Activated CD4-positive, alpha-beta memory T cell treated with anti-CD3 and anti-CD28 coated beads for 36 hours (primary cell): ENCODE measurements around the gene WDR35. TPM values are rescaled to one million over a fixed set of nuclear protein-coding genes. Genes with fewer than 3 reads are reported as not detected.

Source experiments
- CTCF ChIA-PET: fragments of 350-600 bp; sonication (Branson Sonifier 250); formaldehyde crosslinking; loops from one replicate; lab custom pipeline; 2021; ENCODE audit warnings: antibody characterized with exemption, inconsistent platforms; lab: Charles Lee
- POLR2A ChIA-PET: fragments of 350-600 bp; sonication (Branson Sonifier 250); formaldehyde crosslinking; loops from one replicate; lab custom pipeline; 2021; ENCODE audit warnings: antibody characterized with exemption; lab: Charles Lee
- DNase-seq: peaks from one replicate; pipeline ENCODE4 v3.0.0-alpha.2; 2020
- H3K27ac Mint-ChIP-seq: one replicate; pipeline ENCODE4 v1.8.0; 2021; ENCODE audit warnings: mixed read lengths
- H3K27me3 Mint-ChIP-seq: one replicate; pipeline ENCODE4 v1.8.0; 2021; ENCODE audit warnings: mixed read lengths
- H3K36me3 Mint-ChIP-seq: one replicate; pipeline ENCODE4 v1.8.0; 2021; ENCODE audit warnings: mixed read lengths
- H3K4me1 Mint-ChIP-seq: one replicate; pipeline ENCODE4 v1.8.0; 2021; ENCODE audit warnings: low read depth, mixed read lengths
- H3K4me3 Mint-ChIP-seq: one replicate; pipeline ENCODE4 v1.8.0; 2021; ENCODE audit warnings: mild to moderate bottlenecking, mixed read lengths
- H3K9me3 Mint-ChIP-seq: one replicate; pipeline ENCODE4 v1.8.0; 2021; ENCODE audit warnings: mixed read lengths
- intact Hi-C: fragments of 100-400 bp; cut with micrococcal nuclease; formaldehyde crosslinking; loops from one replicate; pipeline ENCODE4 v1.15.1; 2023
- total RNA-seq, 2 experiments: library from RNA; stranded (reverse); gene quantifications; one replicate each; pipeline ENCODE4 v1.2.3, GENCODE V29; 2021

The WDR35 gene
- total RNA-seq, 2 experiments from 2014 or later: 6.0 to 7.1 TPM

- no peak overlapping the region for H3K4me3 Mint-ChIP-seq
- no peak for DNase-seq
- POLR2A ChIA-PET: no interaction called here
- H3K4me1 Mint-ChIP-seq: no peaks in the 10 kb centered on the region
- intact Hi-C loops: no loop called here
- no peaks in the 10 kb centered on the region for H3K9me3 Mint-ChIP-seq
- no peaks in the 10 kb centered on the region for H3K36me3 Mint-ChIP-seq
- CTCF ChIA-PET: interaction anchor here (1.1 kb wide), 1 partner anchor 10 kb away, joined by 4 read pairs; no protein-coding TSS in a partner anchor
- peaks cover 15% of the 10 kb centered on the region for H3K27me3 Mint-ChIP-seq
- no peak overlapping the region for H3K27ac Mint-ChIP-seq
Measured at GRCh38 chr2:20005891-20006470, 16.1 kb upstream of the WDR35 start.

- H3K4me3 Mint-ChIP-seq: no peak overlapping the region
- no peaks in the 10 kb centered on the region for H3K36me3 Mint-ChIP-seq
- no peaks in the 10 kb centered on the region for H3K9me3 Mint-ChIP-seq
- no peaks in the 10 kb centered on the region for H3K4me1 Mint-ChIP-seq
- DNase-seq: no peak
- H3K27me3 Mint-ChIP-seq: peaks cover 11% of the 10 kb centered on the region
- ChIA-PET CTCF (interaction anchor here (1.1 kb wide), 1 partner anchor 11 kb away, joined by 4 read pairs; no protein-coding TSS in a partner anchor), POLR2A (no interaction called here)
- no peak overlapping the region for H3K27ac Mint-ChIP-seq
- intact Hi-C loops: no loop called here
Measured at GRCh38 chr2:20005067-20005627, 15.2 kb upstream of the WDR35 start.

GRCh38 chr2:20001361-20001863, 11.5 kb upstream of the WDR35 start:
- Mint-ChIP-seq H3K4me3 (no peak overlapping the region), H3K9me3 (no peaks in the 10 kb centered on the region), H3K27me3 (peaks cover 8% of the 10 kb centered on the region), H3K4me1 (no peaks in the 10 kb centered on the region), H3K36me3 (no peaks in the 10 kb centered on the region), H3K27ac (no peak overlapping the region)
- intact Hi-C loops: no loop called here
- ChIA-PET CTCF (interaction anchor here (1.7 kb wide), 1 partner anchor 13 kb away, joined by 10 read pairs; no protein-coding TSS in a partner anchor), POLR2A (no interaction called here)
- DNase-seq: no peak

- Mint-ChIP-seq H3K4me1 (peaks cover 14% of the 10 kb centered on the region), H3K36me3 (no peaks in the 10 kb centered on the region), H3K4me3 (no peak overlapping the region), H3K27me3 (peaks cover 11% of the 10 kb centered on the region), H3K27ac (no peak overlapping the region), H3K9me3 (no peaks in the 10 kb centered on the region)
- intact Hi-C loops: no loop called here
- DNase-seq: no peak
- ChIA-PET POLR2A (interaction anchor here (0.5 kb wide), 1 partner anchor 9 kb away, joined by 3 read pairs; no protein-coding TSS in a partner anchor), CTCF (interaction anchor here (1.1 kb wide), 1 partner anchor 22 kb away, joined by 5 read pairs; no protein-coding TSS in a partner anchor)
Measured at GRCh38 chr2:19993731-19994130, 3.8 kb upstream of the WDR35 start.

- ChIA-PET CTCF (interaction anchor here (1.2 kb wide), 1 partner anchor 23 kb away, joined by 3 read pairs; no protein-coding TSS in a partner anchor), POLR2A (no interaction called here)
- H3K36me3 Mint-ChIP-seq: peaks cover 2% of the 10 kb centered on the region
- intact Hi-C loops: no loop called here
- DNase-seq: no peak
- peaks cover 23% of the 10 kb centered on the region for H3K4me1 Mint-ChIP-seq
- H3K9me3 Mint-ChIP-seq: no peaks in the 10 kb centered on the region
- H3K27me3 Mint-ChIP-seq: peaks cover 9% of the 10 kb centered on the region
- H3K4me3 Mint-ChIP-seq: no peak overlapping the region
- no peak overlapping the region for H3K27ac Mint-ChIP-seq
Measured at GRCh38 chr2:19991895-19992294, 2.0 kb upstream of the WDR35 start.

- peaks cover 23% of the 10 kb centered on the region for H3K4me1 Mint-ChIP-seq
- peaks cover 8% of the 10 kb centered on the region for H3K36me3 Mint-ChIP-seq
- H3K27ac Mint-ChIP-seq: peak overlapping the region; percentile 60
- CTCF ChIA-PET: interaction anchor here (1.1 to 1.9 kb wide), 2 partner anchors 25 to 301 kb away, joined by 3 to 8 read pairs; no protein-coding TSS in a partner anchor
- POLR2A ChIA-PET: interaction anchor here (1.2 kb wide), 2 partner anchors 21 to 61 kb away, joined by 5 read pairs; partner anchors contain the start of gene LAPTM4A
- DNase-seq: no peak
- no peaks in the 10 kb centered on the region for H3K9me3 Mint-ChIP-seq
- H3K27me3 Mint-ChIP-seq: peaks cover 9% of the 10 kb centered on the region
- H3K4me3 Mint-ChIP-seq: peak overlapping the region; percentile 90
- intact Hi-C loops: loop anchor here (1.0 kb wide), 2 partner anchors 61 to 88 kb away; partner anchors contain the start of gene LAPTM4A
Measured at GRCh38 chr2:19990416-19990728, 467 bp upstream of the WDR35 start.

GRCh38 chr2:19989342-19989666, 601 bp downstream of the WDR35 start:
- no peak for DNase-seq
- CTCF ChIA-PET: interaction anchor here (1.3 to 1.9 kb wide), 2 partner anchors 26 to 111 kb away, joined by 4 to 8 read pairs; no protein-coding TSS in a partner anchor

GRCh38 chr2:19988600-19988999, 1.3 kb downstream of the WDR35 start:
- POLR2A ChIA-PET: no interaction called here

More at GRCh38 chr2:19989342-19989666, 601 bp downstream of the WDR35 start:
- Mint-ChIP-seq H3K4me3 (peak overlapping the region; percentile 90), H3K27me3 (peaks cover 9% of the 10 kb centered on the region), H3K27ac (peak overlapping the region; percentile 74), H3K9me3 (no peaks in the 10 kb centered on the region), H3K4me1 (peaks cover 23% of the 10 kb centered on the region), H3K36me3 (peaks cover 10% of the 10 kb centered on the region)
- POLR2A ChIA-PET: interaction anchor here (1.2 kb wide), 2 partner anchors 22 to 63 kb away, joined by 5 read pairs; partner anchors contain the start of gene LAPTM4A
- intact Hi-C loops: loop anchor here (5.0 kb wide), 1 partner anchor 642 kb away; no protein-coding TSS in a partner anchor

GRCh38 chr2:19987936-19988335, 2.0 kb downstream of the WDR35 start:
- no peak overlapping the region for H3K27ac Mint-ChIP-seq
- H3K27me3 Mint-ChIP-seq: peaks cover 5% of the 10 kb centered on the region
- intact Hi-C loops: loop anchor here (5.0 kb wide), 1 partner anchor 641 kb away; no protein-coding TSS in a partner anchor
- H3K36me3 Mint-ChIP-seq: peaks cover 15% of the 10 kb centered on the region
- ChIA-PET POLR2A (no interaction called here), CTCF (interaction anchor here (1.3 kb wide), 1 partner anchor 112 kb away, joined by 4 read pairs; no protein-coding TSS in a partner anchor)
- no peaks in the 10 kb centered on the region for H3K9me3 Mint-ChIP-seq
- DNase-seq: no peak
- H3K4me3 Mint-ChIP-seq: no peak overlapping the region
- H3K4me1 Mint-ChIP-seq: peaks cover 23% of the 10 kb centered on the region

More at GRCh38 chr2:19988600-19988999, 1.3 kb downstream of the WDR35 start:
- Mint-ChIP-seq H3K27ac (no peak overlapping the region), H3K27me3 (peaks cover 9% of the 10 kb centered on the region), H3K4me3 (peak overlapping the region; percentile 90), H3K9me3 (no peaks in the 10 kb centered on the region), H3K4me1 (peaks cover 23% of the 10 kb centered on the region), H3K36me3 (peaks cover 15% of the 10 kb centered on the region)
- no peak for DNase-seq
- CTCF ChIA-PET: interaction anchor here (1.3 to 1.9 kb wide), 2 partner anchors 27 to 112 kb away, joined by 4 to 8 read pairs; no protein-coding TSS in a partner anchor
- intact Hi-C loops: loop anchor here (5.0 kb wide), 1 partner anchor 641 kb away; no protein-coding TSS in a partner anchor

GRCh38 chr2:19982268-19982667, 7.6 kb downstream of the WDR35 start:
- H3K4me3 Mint-ChIP-seq: no peak overlapping the region
- ChIA-PET CTCF (no interaction called here), POLR2A (no interaction called here)
- H3K27me3 Mint-ChIP-seq: no peaks in the 10 kb centered on the region
- no peak overlapping the region for H3K27ac Mint-ChIP-seq
- H3K9me3 Mint-ChIP-seq: no peaks in the 10 kb centered on the region
- no peaks in the 10 kb centered on the region for H3K4me1 Mint-ChIP-seq
- no peak for DNase-seq
- H3K36me3 Mint-ChIP-seq: peaks cover 28% of the 10 kb centered on the region
- intact Hi-C loops: no loop called here

- POLR2A ChIA-PET: no interaction called here
- no peak overlapping the region for H3K4me3 Mint-ChIP-seq
- intact Hi-C loops: no loop called here
- H3K27me3 Mint-ChIP-seq: no peaks in the 10 kb centered on the region
- no peaks in the 10 kb centered on the region for H3K4me1 Mint-ChIP-seq
- no peaks in the 10 kb centered on the region for H3K9me3 Mint-ChIP-seq
- H3K36me3 Mint-ChIP-seq: peaks cover 22% of the 10 kb centered on the region
- no peak for DNase-seq
- CTCF ChIA-PET: no interaction called here
- H3K27ac Mint-ChIP-seq: no peak overlapping the region
Measured at GRCh38 chr2:19979932-19980331, 10.0 kb downstream of the WDR35 start.

- DNase-seq: no peak
- H3K9me3 Mint-ChIP-seq: no peaks in the 10 kb centered on the region
- ChIA-PET CTCF (interaction anchor here (1.0 kb wide), 1 partner anchor 42 kb away, joined by 3 read pairs; no protein-coding TSS in a partner anchor), POLR2A (no interaction called here)
- H3K4me1 Mint-ChIP-seq: peaks cover 8% of the 10 kb centered on the region
- peaks cover 19% of the 10 kb centered on the region for H3K36me3 Mint-ChIP-seq
- H3K4me3 Mint-ChIP-seq: no peak overlapping the region
- H3K27ac Mint-ChIP-seq: no peak overlapping the region
- no peaks in the 10 kb centered on the region for H3K27me3 Mint-ChIP-seq
- intact Hi-C loops: no loop called here
Measured at GRCh38 chr2:19973466-19973865, 16.4 kb downstream of the WDR35 start.
